DMS53 treated with DMSO at 0.1 percent for 48 hours (cell line): Measurements from ENCODE around the gene RAP1GAP2.

ENCODE experiments used
- DNase-seq: peaks from one replicate; lab custom pipeline; 2025; ENCODE audit not compliant: unreplicated experiment; lab: John Stamatoyannopoulos, UW

The RAP1GAP2 gene

GRCh38 chr17:2939714-2940351, 143.6 kb downstream of the RAP1GAP2 start:
- no peak for DNase-seq

- no peak for DNase-seq
These were observed 144.1 kb downstream of the RAP1GAP2 start for GRCh38 chr17:2940352-2940751.

- no peak for DNase-seq
These were observed 147.7 kb downstream of the RAP1GAP2 start for GRCh38 chr17:2943981-2944380.

GRCh38 chr17:2945299-2945698, 149.1 kb downstream of the RAP1GAP2 start:
- no peak for DNase-seq

GRCh38 chr17:2946144-2946543, 149.9 kb downstream of the RAP1GAP2 start:
- no peak for DNase-seq

- DNase-seq: no peak
These were observed 151.3 kb downstream of the RAP1GAP2 start for GRCh38 chr17:2947588-2947950.

GRCh38 chr17:2947996-2948550, 151.8 kb downstream of the RAP1GAP2 start:
- no peak for DNase-seq

GRCh38 chr17:2948721-2949468, 152.7 kb downstream of the RAP1GAP2 start:
- no peak for DNase-seq

- DNase-seq: no peak
These were observed 153.3 kb downstream of the RAP1GAP2 start for GRCh38 chr17:2949469-2950044.

GRCh38 chr17:2950846-2951245, 154.6 kb downstream of the RAP1GAP2 start:
- DNase-seq: no peak

GRCh38 chr17:2952174-2952845, 156.1 kb downstream of the RAP1GAP2 start:
- DNase-seq: peak; percentile 14

- DNase-seq: peak; percentile 82
These were observed 158.7 kb downstream of the RAP1GAP2 start for GRCh38 chr17:2954898-2955445.

GRCh38 chr17:2955931-2956582, 159.8 kb downstream of the RAP1GAP2 start:
- no peak for DNase-seq

- DNase-seq: no peak
These were observed 161.5 kb downstream of the RAP1GAP2 start for GRCh38 chr17:2957631-2958286.

GRCh38 chr17:2958706-2959222, 162.5 kb downstream of the RAP1GAP2 start:
- DNase-seq: no peak

- DNase-seq: no peak
These were observed 163.3 kb downstream of the RAP1GAP2 start for GRCh38 chr17:2959371-2960130.

GRCh38 chr17:2961446-2961845, 165.2 kb downstream of the RAP1GAP2 start:
- no peak for DNase-seq

GRCh38 chr17:2962236-2962635, 166.0 kb downstream of the RAP1GAP2 start:
- DNase-seq: no peak

GRCh38 chr17:2962729-2963128, 166.5 kb downstream of the RAP1GAP2 start:
- no peak for DNase-seq
